DND-41 (cell line): ENCODE data around the gene H6PD.

Experiments
- ATAC-seq: fragments of 200-7000 bp; cut with Tn5 transposase; 3 replicates; pipeline ENCODE4 v1.9.1; 2021; ENCODE audit warnings: low read depth; ENCODE audit not compliant: insufficient read depth
- DNase-seq: peaks from one replicate; pipeline ENCODE4 v3.0.0-alpha.2; 2020
- H2AFZ ChIP-seq: 2 replicates; pipeline ENCODE4 v1.6.0; 2012; ENCODE audit warnings: low read depth, low read length
- H3K27ac ChIP-seq: 2 replicates; pipeline ENCODE4 v1.5.1; 2012; ENCODE audit warnings: low read length, inconsistent platforms
- H3K27me3 ChIP-seq: fragments of 200-600 bp; sonication (generic); 2 replicates; pipeline ENCODE4 v1.6.0; 2012; ENCODE audit warnings: low read length, mild to moderate bottlenecking, inconsistent platforms; ENCODE audit not compliant: insufficient read depth, poor library complexity
- H3K36me3 ChIP-seq: 2 replicates; pipeline ENCODE4 v1.5.1; 2012; ENCODE audit warnings: low read length, inconsistent platforms; ENCODE audit not compliant: insufficient read depth
- H3K4me1 ChIP-seq: 2 replicates; pipeline ENCODE4 v1.5.1; 2012; ENCODE audit warnings: mild to moderate bottlenecking, low read length; ENCODE audit not compliant: insufficient read depth
- H3K4me2 ChIP-seq: 2 replicates; pipeline ENCODE4 v1.6.0; 2012; ENCODE audit warnings: mild to moderate bottlenecking, moderate library complexity, low read length, inconsistent platforms; ENCODE audit not compliant: insufficient read depth
- H3K4me3 ChIP-seq, 2 experiments: fragments of 200-600 bp in 1 of 2; shearing (Covaris generic) in 1 of 2; 2 replicates each; pipeline ENCODE4 v1.5.1; 2012 to 2016; ENCODE audit warnings: inconsistent platforms in 2 of 2, low read length in 2 of 2, mild to moderate bottlenecking in 2 of 2, low read depth in 1 of 2, moderate library complexity in 1 of 2
- H3K79me2 ChIP-seq: 2 replicates; pipeline ENCODE4 v1.6.0; 2012; ENCODE audit warnings: low read length, inconsistent platforms; ENCODE audit not compliant: insufficient read depth
- H3K9ac ChIP-seq: 2 replicates; pipeline ENCODE4 v1.6.0; 2012; ENCODE audit warnings: low read depth, mild to moderate bottlenecking, inconsistent platforms, low read length, moderate library complexity
- H3K9me3 ChIP-seq: 2 replicates; pipeline ENCODE4 v1.5.1; 2012; ENCODE audit warnings: low read length, moderate library complexity, mild to moderate bottlenecking, inconsistent platforms; ENCODE audit not compliant: insufficient read depth, severe bottlenecking
- H4K20me1 ChIP-seq: 2 replicates; pipeline ENCODE4 v1.6.0; 2012; ENCODE audit warnings: low read length; ENCODE audit not compliant: insufficient read depth
- CTCF ChIP-seq: IDR thresholded peaks from 2 replicates; pipeline ENCODE4 v1.5.1; 2012; ENCODE audit warnings: borderline replicate concordance, low read length, moderate library complexity, mild to moderate bottlenecking; ENCODE audit not compliant: poor library complexity, severe bottlenecking; ENCODE audit errors: extremely low read depth
- EZH2 ChIP-seq: IDR thresholded peaks from 3 replicates; pipeline ENCODE4 v1.6.1; 2012; ENCODE audit warnings: borderline replicate concordance, low read depth, mild to moderate bottlenecking, moderate library complexity, low read length, inconsistent platforms; ENCODE audit not compliant: severe bottlenecking

Gene H6PD

DNA sequence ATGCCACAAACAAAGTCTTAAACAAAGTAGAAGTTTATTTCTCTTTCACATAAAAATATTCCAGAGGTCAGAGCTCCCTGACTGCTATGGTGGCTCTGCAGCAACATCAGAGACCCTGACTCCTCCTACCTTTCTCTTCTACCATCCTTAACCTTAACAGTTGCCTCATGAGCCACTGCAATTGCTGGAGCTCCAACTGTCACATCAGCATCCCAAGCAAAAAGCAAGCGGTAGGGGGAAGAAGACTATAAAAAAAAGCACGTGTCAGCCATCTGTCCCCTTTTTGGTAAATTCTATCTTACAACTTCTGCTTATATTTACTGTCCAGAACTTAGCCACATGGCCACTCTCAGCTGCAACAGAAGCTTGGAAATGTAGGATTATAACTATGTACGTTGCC, 21.8 kb upstream of the H6PD start:
- Histone ChIP-seq H3K4me3 (no peak overlapping the region), H2AFZ (no peak overlapping the region), H3K9ac (no peak overlapping the region), H3K9me3 (no peaks in the 10 kb centered on the region), H3K4me1 (no peaks in the 10 kb centered on the region), H3K4me2 (no peak overlapping the region), H3K27me3 (peaks cover 2% of the 10 kb centered on the region), H3K27ac (no peak overlapping the region), H3K79me2 (no peaks in the 10 kb centered on the region), H3K36me3 (no peaks in the 10 kb centered on the region), H4K20me1 (no peaks in the 10 kb centered on the region)
- ATAC-seq (no peak), DNase-seq (no peak)
- no peak for TF ChIP-seq EZH2
- no peak for TF ChIP-seq CTCF

DNA sequence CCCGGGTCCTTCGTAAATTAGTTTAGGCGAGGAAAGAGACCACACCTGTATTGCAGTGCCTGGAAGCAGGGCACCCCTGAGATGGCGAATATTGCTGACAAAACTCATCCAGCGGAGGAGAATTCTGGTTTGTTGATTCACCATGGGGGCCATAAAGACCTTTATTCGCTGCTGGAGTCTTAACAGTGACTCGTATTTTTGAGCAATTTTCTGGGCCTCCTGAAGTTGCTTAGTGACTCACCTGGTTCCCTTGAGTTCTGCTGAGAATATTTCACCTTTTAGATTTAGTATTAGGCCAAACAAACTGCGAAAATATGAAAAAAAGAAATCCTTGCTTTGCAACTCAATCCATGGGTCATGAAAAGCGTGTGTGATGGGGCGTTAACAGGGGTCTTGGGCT, 20.6 kb upstream of the H6PD start:
- no peak for TF ChIP-seq EZH2
- TF ChIP-seq CTCF, result no peak
- H3K9me3 ChIP-seq, result no peaks in the 10 kb centered on the region
- H3K9ac ChIP-seq, result no peak overlapping the region
- DNase-seq (no peak), ATAC-seq (no peak)
- H2AFZ ChIP-seq, result no peak overlapping the region
- no peaks in the 10 kb centered on the region for H3K27me3 ChIP-seq
- H3K36me3 ChIP-seq, result no peaks in the 10 kb centered on the region
- no peaks in the 10 kb centered on the region for H3K79me2 ChIP-seq
- H3K4me1 ChIP-seq, result no peaks in the 10 kb centered on the region
- H3K4me2 ChIP-seq, result no peak overlapping the region
- no peak overlapping the region for H3K4me3 ChIP-seq
- no peaks in the 10 kb centered on the region for H4K20me1 ChIP-seq
- H3K27ac ChIP-seq, result no peak overlapping the region

GRCh38 chr1:9218917-9219316, 15.7 kb upstream of the H6PD start:
- no peak for DNase-seq
- no peaks in the 10 kb centered on the region for H3K79me2 ChIP-seq
- H3K4me1 ChIP-seq, result no peaks in the 10 kb centered on the region
- no peak overlapping the region for H3K4me2 ChIP-seq
- H3K9ac ChIP-seq, result no peak overlapping the region
- H3K27me3 ChIP-seq, result no peaks in the 10 kb centered on the region
- TF ChIP-seq EZH2 (no peak), CTCF (no peak)
- H2AFZ ChIP-seq, result no peak overlapping the region
- no peaks in the 10 kb centered on the region for H3K9me3 ChIP-seq
- no peak for ATAC-seq
- H4K20me1 ChIP-seq, result no peaks in the 10 kb centered on the region
- H3K36me3 ChIP-seq, result no peaks in the 10 kb centered on the region
- H3K27ac ChIP-seq, result no peak overlapping the region
- H3K4me3 ChIP-seq, result no peak overlapping the region

GRCh38 chr1:9222846-9223625, 11.5 kb upstream of the H6PD start:
- Histone ChIP-seq H4K20me1 (no peaks in the 10 kb centered on the region), H3K4me1 (no peaks in the 10 kb centered on the region), H3K4me2 (no peak overlapping the region), H3K79me2 (no peaks in the 10 kb centered on the region), H3K27ac (no peak overlapping the region), H3K27me3 (no peaks in the 10 kb centered on the region), H3K36me3 (no peaks in the 10 kb centered on the region), H3K9ac (no peak overlapping the region), H3K9me3 (no peaks in the 10 kb centered on the region), H2AFZ (no peak overlapping the region), H3K4me3 (no peak overlapping the region)
- no peak for ATAC-seq
- no peak for DNase-seq
- no peak for TF ChIP-seq EZH2
- no peak for TF ChIP-seq CTCF
